CD14-positive monocyte (primary cell): ENCODE measurements around the gene RIT2. TPM values are rescaled to one million over a fixed set of nuclear protein-coding genes. Genes with fewer than 3 reads are reported as not detected.

Source experiments
- DNase-seq, 3 donors: peaks; one replicate each; pipeline ENCODE4 v3.0.0-alpha.2; 2011 to 2022
- H2AFZ ChIP-seq: 2 replicates; pipeline ENCODE4 v1.6.0; 2012; ENCODE audit warnings: mild to moderate bottlenecking, low read depth, low read length, inconsistent platforms; ENCODE audit not compliant: insufficient read depth, poor library complexity, severe bottlenecking
- H3K27ac ChIP-seq, 2 donors: 1 replicate in 1 of 2; 2 replicates in 1 of 2; pipeline ENCODE4 v1.5.1; 2012 to 2013; ENCODE audit warnings: low read length in 2 of 2, control low read depth in 1 of 2, inconsistent platforms in 1 of 2, low read depth in 1 of 2, mild to moderate bottlenecking in 1 of 2
- H3K27me3 ChIP-seq, 2 donors: one replicate each; pipeline versions ENCODE4 v1.6.0 to v1.6.1; 2011 to 2013; ENCODE audit warnings: low read length in 2 of 2; ENCODE audit not compliant: control insufficient read depth in 2 of 2, insufficient read depth in 2 of 2
- H3K36me3 ChIP-seq, 2 donors: replicated peaks in 1 of 2; 1 replicate in 1 of 2; 2 replicates in 1 of 2; pipeline versions ENCODE4 v1.5.1 to v1.6.1; 2012 to 2013; ENCODE audit warnings: low read length in 2 of 2, control low read depth in 1 of 2, inconsistent platforms in 1 of 2, mild to moderate bottlenecking in 1 of 2; ENCODE audit not compliant: insufficient read depth in 2 of 2, control insufficient read depth in 1 of 2
- H3K4me1 ChIP-seq, 2 donors: 1 replicate in 1 of 2; 2 replicates in 1 of 2; pipeline versions ENCODE4 v1.5.1 to v1.6.1; 2012 to 2013; ENCODE audit warnings: low read length in 2 of 2, control low read depth in 1 of 2, inconsistent platforms in 1 of 2, mild to moderate bottlenecking in 1 of 2, moderate library complexity in 1 of 2; ENCODE audit not compliant: insufficient read depth in 2 of 2, control insufficient read depth in 1 of 2
- H3K4me2 ChIP-seq: replicated peaks from 2 replicates; pipeline ENCODE3; 2012; ENCODE audit warnings: low read length, moderate library complexity, mild to moderate bottlenecking; ENCODE audit not compliant: poor library complexity, severe bottlenecking; ENCODE audit errors: extremely low read depth
- H3K4me3 ChIP-seq, 3 experiments: fragments of 200-600 bp in 1 of 3; sonication (generic) in 1 of 3; replicated peaks in 1 of 3; 1 replicate in 2 of 3; 2 replicates in 1 of 3; pipeline ENCODE4 v1.5.1; 2011 to 2013; ENCODE audit warnings: low read length in 3 of 3, mild to moderate bottlenecking in 3 of 3, control low read depth in 2 of 3, low read depth in 2 of 3, inconsistent platforms in 1 of 3, moderate library complexity in 1 of 3
- H3K79me2 ChIP-seq: 2 replicates; pipeline ENCODE4 v1.6.0; 2012; ENCODE audit warnings: mild to moderate bottlenecking, control low read depth, inconsistent platforms, low read length, moderate library complexity; ENCODE audit not compliant: insufficient read depth
- H3K9ac ChIP-seq: 2 replicates; pipeline ENCODE4 v1.6.0; 2017; ENCODE audit warnings: low read length, mild to moderate bottlenecking; ENCODE audit not compliant: insufficient read depth, poor library complexity, severe bottlenecking
- H3K9me3 ChIP-seq, 2 donors: replicated peaks in 1 of 2; 1 replicate in 1 of 2; 2 replicates in 1 of 2; pipeline versions ENCODE4 v1.5.1 to v1.6.1; 2012 to 2013; ENCODE audit warnings: low read length in 2 of 2, control low read depth in 1 of 2; ENCODE audit not compliant: control insufficient read depth in 1 of 2, insufficient read depth in 1 of 2
- H4K20me1 ChIP-seq: 2 replicates; pipeline ENCODE4 v1.6.0; 2012; ENCODE audit warnings: mild to moderate bottlenecking, low read length, control low read depth, moderate library complexity; ENCODE audit not compliant: insufficient read depth
- H3K27ac Mint-ChIP-seq, 7 donors: one replicate each; pipeline ENCODE4 v1.8.0; 2020; ENCODE audit warnings: mild to moderate bottlenecking in 7 of 7, mixed read lengths in 7 of 7, moderate library complexity in 6 of 7, inconsistent platforms in 2 of 7
- H3K27me3 Mint-ChIP-seq, 3 donors: one replicate each; pipeline ENCODE4 v1.8.0; 2021 to 2022; ENCODE audit warnings: low read depth in 3 of 3, mild to moderate bottlenecking in 3 of 3, mixed read lengths in 3 of 3, moderate library complexity in 3 of 3, inconsistent platforms in 1 of 3
- H3K36me3 Mint-ChIP-seq, 2 donors: one replicate each; pipeline ENCODE4 v1.8.0; 2020; ENCODE audit warnings: mixed read lengths in 2 of 2, inconsistent platforms in 1 of 2, mild to moderate bottlenecking in 1 of 2
- H3K4me1 Mint-ChIP-seq: one replicate; pipeline ENCODE4 v1.8.0; 2020; ENCODE audit warnings: mild to moderate bottlenecking, mixed read lengths
- H3K4me3 Mint-ChIP-seq, 2 donors: one replicate each; pipeline ENCODE4 v1.8.0; 2020; ENCODE audit warnings: mild to moderate bottlenecking in 2 of 2, mixed read lengths in 2 of 2, moderate library complexity in 1 of 2
- H3K9me3 Mint-ChIP-seq, 7 donors: one replicate each; pipeline ENCODE4 v1.8.0; 2020 to 2022; ENCODE audit warnings: mixed read lengths in 7 of 7, mild to moderate bottlenecking in 6 of 7, moderate library complexity in 6 of 7, inconsistent platforms in 2 of 7
- CTCF ChIP-seq: fragments of 200-600 bp; IDR thresholded peaks from one replicate; pipeline ENCODE4 v1.8.0; 2022; ENCODE audit warnings: antibody characterized with exemption, mild to moderate bottlenecking
- WGBS: methylation state at CpG from one replicate; pipeline ENCODE4 v1.1.5; 2013; ENCODE audit warnings: missing lambda C conversion rate; ENCODE audit not compliant: insufficient coverage; 5-methylcytosine and 5-hydroxymethylcytosine counted together
- intact Hi-C, 2 donors: fragments of 100-400 bp; cut with micrococcal nuclease; formaldehyde crosslinking; loops; one replicate each; pipeline versions ENCODE4 v1.15.0 to v1.15.1; 2023
- polyA plus RNA-seq, 3 donors: library from polyadenylated mRNA; depleted of rRNA in 1 of 3; unstranded in 2 of 3; stranded (reverse) in 1 of 3; fragments of 300-500 nt in 2 of 3; fragments of >200 nt in 1 of 3; fragmentation: Illumina TruSeq in 2 of 3; gene quantifications; 1 replicate in 2 of 3; 2 replicates in 1 of 3; pipeline ENCODE4 v1.2.3, GENCODE V29; 2012 to 2021

RIT2 gene
- polyA plus RNA-seq, 3 donors = not detected

GRCh38 chr18:43122955-43123354 is 7.5 kb upstream of the RIT2 start:
- Histone ChIP-seq H3K4me1 (no peaks in the 10 kb centered on the region), H3K79me2 (no peaks in the 10 kb centered on the region), H3K9ac (no peak overlapping the region), H3K27ac (no peak overlapping the region), H2AFZ (no peak overlapping the region), H3K4me2 (no peak overlapping the region), H3K27me3 (no peaks in the 10 kb centered on the region), H3K9me3 (no peaks in the 10 kb centered on the region), H3K4me3 (no peak overlapping the region), H3K36me3 (no peaks in the 10 kb centered on the region), H4K20me1 (no peaks in the 10 kb centered on the region)
- DNase-seq = no peak
- no peak overlapping the region for H3K4me3 Mint-ChIP-seq
- H3K27me3 Mint-ChIP-seq = peaks cover 0 to 1% (median 0%) of the 10 kb centered on the region in 3 donors
- H3K4me1 Mint-ChIP-seq = no peaks in the 10 kb centered on the region
- peaks cover 0 to 1% (median 0%) of the 10 kb centered on the region in 7 donors for H3K9me3 Mint-ChIP-seq
- H3K36me3 Mint-ChIP-seq = no peaks in the 10 kb centered on the region
- intact Hi-C loops = no loop called here
- TF ChIP-seq CTCF = no peak
- H3K27ac Mint-ChIP-seq = no peak overlapping the region

GRCh38 chr18:43116699-43117294 is 1.3 kb upstream of the RIT2 start:
- Histone ChIP-seq H3K9me3 (no peaks in the 10 kb centered on the region), H3K27me3 (no peaks in the 10 kb centered on the region), H2AFZ (no peak overlapping the region), H3K4me2 (no peak overlapping the region), H3K36me3 (no peaks in the 10 kb centered on the region), H3K4me1 (no peaks in the 10 kb centered on the region), H3K27ac (no peak overlapping the region), H3K79me2 (no peaks in the 10 kb centered on the region), H3K9ac (no peak overlapping the region), H4K20me1 (no peaks in the 10 kb centered on the region), H3K4me3 (no peak overlapping the region)
- no CpG with 5 or more reads among the region's 2 CpGs for WGBS
- TF ChIP-seq CTCF = no peak
- Mint-ChIP-seq H3K9me3 (no peaks in the 10 kb centered on the region), H3K27me3 (no peaks in the 10 kb centered on the region), H3K4me3 (no peak overlapping the region), H3K36me3 (no peaks in the 10 kb centered on the region), H3K4me1 (no peaks in the 10 kb centered on the region), H3K27ac (no peak overlapping the region)
- intact Hi-C loops = no loop called here
- DNase-seq = no peak
